WTC11 (cell line): ENCODE results near the gene UGT1A7. TPM values are rescaled to one million over a fixed set of nuclear protein-coding genes. Genes with fewer than 3 reads are reported as not detected.

ENCODE experiments used
- ATAC-seq: fragments of 200-7000 bp; cut with Tn5 transposase; 2 replicates; pipeline ENCODE4 v1.10.0; 2021; ENCODE audit warnings: mild to moderate bottlenecking, moderate library complexity
- CTCF ChIA-PET: fragments of 300-600 bp; sonication (Branson Sonifier 250); formaldehyde crosslinking; loops from one replicate; lab custom pipeline; 2021; ENCODE audit warnings: antibody characterized with exemption; lab: Charles Lee
- POLR2A ChIA-PET: fragments of 350-600 bp; sonication (Branson Sonifier 250); formaldehyde crosslinking; loops from one replicate; lab custom pipeline; 2021; ENCODE audit warnings: antibody characterized with exemption; lab: Charles Lee
- DNase-seq: peaks from one replicate; pipeline ENCODE4 v3.0.0; 2021; ENCODE audit warnings: low spot score
- H3K27ac Mint-ChIP-seq: 2 replicates; pipeline ENCODE4 v1.8.0; 2021; ENCODE audit warnings: mixed read lengths
- H3K27me3 Mint-ChIP-seq: 2 replicates; pipeline ENCODE4 v1.8.0; 2021; ENCODE audit warnings: low read depth, mild to moderate bottlenecking, moderate library complexity, mixed read lengths
- H3K36me3 Mint-ChIP-seq: 2 replicates; pipeline ENCODE4 v1.8.0; 2021; ENCODE audit warnings: mixed read lengths
- H3K4me1 Mint-ChIP-seq: 2 replicates; pipeline ENCODE4 v1.8.0; 2022; ENCODE audit warnings: mixed read lengths
- H3K4me3 Mint-ChIP-seq: 2 replicates; pipeline ENCODE4 v1.8.0; 2021; ENCODE audit warnings: mild to moderate bottlenecking, moderate library complexity, mixed read lengths
- H3K9me3 Mint-ChIP-seq: 2 replicates; pipeline ENCODE4 v1.8.0; 2021; ENCODE audit warnings: mixed read lengths
- CREM ChIP-seq: sonication (generic); formaldehyde crosslinking; IDR thresholded peaks from 2 replicates; pipeline ENCODE4 v1.8.1; 2022; ENCODE audit warnings: mild to moderate bottlenecking, missing genetic modification reagents, moderate library complexity
- GTF2I ChIP-seq: fragments of 250-450 bp; sonication (Bioruptor Pico); conservative IDR thresholded peaks from 2 replicates; pipeline ENCODE4 v1.4.0; 2021; ENCODE audit warnings: mild to moderate bottlenecking
- JUN ChIP-seq: sonication (generic); formaldehyde crosslinking; IDR thresholded peaks from 2 replicates; pipeline ENCODE4 v1.8.0; 2023; ENCODE audit warnings: mild to moderate bottlenecking, missing genetic modification reagents
- NFATC4 ChIP-seq: fragments of 250-450 bp; sonication (Bioruptor Pico); IDR thresholded peaks from 2 replicates; pipeline ENCODE4 v1.9.0; 2021; ENCODE audit warnings: mild to moderate bottlenecking
- PRRX2 ChIP-seq: fragments of 250-450 bp; sonication (Bioruptor Pico); IDR thresholded peaks from 2 replicates; pipeline ENCODE4 v1.8.0; 2021; ENCODE audit warnings: mild to moderate bottlenecking
- SMAD3 ChIP-seq: sonication (generic); formaldehyde crosslinking; IDR thresholded peaks from 2 replicates; pipeline ENCODE4 v1.8.0; 2022; ENCODE audit warnings: missing genetic modification reagents, mild to moderate bottlenecking, borderline replicate concordance
- SOX15 ChIP-seq: fragments of 250-450 bp; sonication (Bioruptor Pico); IDR thresholded peaks from 2 replicates; pipeline ENCODE4 v1.9.0; 2021; ENCODE audit warnings: mild to moderate bottlenecking
- TCF7 ChIP-seq: sonication (generic); formaldehyde crosslinking; IDR thresholded peaks from 2 replicates; pipeline ENCODE4 v1.8.0; 2022; ENCODE audit warnings: mild to moderate bottlenecking, low read depth, missing genetic modification reagents, moderate library complexity
- TP53 ChIP-seq: sonication (generic); formaldehyde crosslinking; IDR thresholded peaks from 2 replicates; pipeline ENCODE4 v1.8.1; 2023; ENCODE audit warnings: mild to moderate bottlenecking, missing genetic modification reagents
- ZNF219 ChIP-seq: sonication (generic); formaldehyde crosslinking; IDR thresholded peaks from 2 replicates; pipeline ENCODE4 v1.8.0; 2023; ENCODE audit warnings: missing genetic modification reagents, mild to moderate bottlenecking, borderline replicate concordance
- ZNF263 ChIP-seq: sonication (generic); formaldehyde crosslinking; IDR thresholded peaks from 2 replicates; pipeline ENCODE4 v1.8.1; 2022; ENCODE audit warnings: low read depth, mild to moderate bottlenecking, moderate library complexity, missing genetic modification reagents
- ZNF423 ChIP-seq: fragments of 250-450 bp; sonication (Bioruptor Pico); IDR thresholded peaks from 2 replicates; pipeline ENCODE4 v2.1.2; 2022; ENCODE audit warnings: mild to moderate bottlenecking, moderate library complexity
- ZNF671 ChIP-seq: fragments of 250-450 bp; sonication (Bioruptor Pico); IDR thresholded peaks from 2 replicates; pipeline ENCODE4 v1.8.0; 2021; ENCODE audit warnings: mild to moderate bottlenecking
- total RNA-seq: library from RNA; stranded (reverse); gene quantifications from 3 replicates; pipeline ENCODE4 v1.2.3, GENCODE V29; 2021
- TF ChIP-seq, protein P1 (sequence below): sonication (generic); formaldehyde crosslinking; conservative IDR thresholded peaks from 2 replicates; pipeline ENCODE4 v1.8.1; 2023; ENCODE audit warnings: mild to moderate bottlenecking, low read depth, missing genetic modification reagents, moderate library complexity
- TF ChIP-seq, protein P2 (sequence below): fragments of 250-450 bp; sonication (Bioruptor Pico); IDR thresholded peaks from 2 replicates; pipeline ENCODE4 v1.9.0; 2021; ENCODE audit warnings: mild to moderate bottlenecking
- TF ChIP-seq, protein P3 (sequence below): sonication (generic); formaldehyde crosslinking; IDR thresholded peaks from 2 replicates; pipeline ENCODE4 v1.8.1; 2022; ENCODE audit warnings: low read depth, mild to moderate bottlenecking, moderate library complexity, missing genetic modification reagents, borderline replicate concordance
- TF ChIP-seq, protein P4 (sequence below): fragments of 250-450 bp; sonication (Bioruptor Pico); IDR thresholded peaks from 2 replicates; pipeline ENCODE4 v2.1.2; 2022; ENCODE audit warnings: mild to moderate bottlenecking, moderate library complexity
- TF ChIP-seq, protein P5 (sequence below): sonication (generic); formaldehyde crosslinking; IDR thresholded peaks from 2 replicates; pipeline ENCODE4 v1.8.1; 2023; ENCODE audit warnings: mild to moderate bottlenecking, missing genetic modification reagents
- TF ChIP-seq, protein P6 (sequence below): sonication (generic); formaldehyde crosslinking; IDR thresholded peaks from 2 replicates; pipeline ENCODE4 v1.8.1; 2022; ENCODE audit warnings: low read depth, missing genetic modification reagents, borderline replicate concordance
- TF ChIP-seq, protein P7 (sequence below): sonication (generic); formaldehyde crosslinking; IDR thresholded peaks from 2 replicates; pipeline ENCODE4 v1.8.0; 2022; ENCODE audit warnings: mild to moderate bottlenecking, missing genetic modification reagents

Gene UGT1A7
- total RNA-seq, 1 experiment from 2014 or later, result not detected

DNA sequence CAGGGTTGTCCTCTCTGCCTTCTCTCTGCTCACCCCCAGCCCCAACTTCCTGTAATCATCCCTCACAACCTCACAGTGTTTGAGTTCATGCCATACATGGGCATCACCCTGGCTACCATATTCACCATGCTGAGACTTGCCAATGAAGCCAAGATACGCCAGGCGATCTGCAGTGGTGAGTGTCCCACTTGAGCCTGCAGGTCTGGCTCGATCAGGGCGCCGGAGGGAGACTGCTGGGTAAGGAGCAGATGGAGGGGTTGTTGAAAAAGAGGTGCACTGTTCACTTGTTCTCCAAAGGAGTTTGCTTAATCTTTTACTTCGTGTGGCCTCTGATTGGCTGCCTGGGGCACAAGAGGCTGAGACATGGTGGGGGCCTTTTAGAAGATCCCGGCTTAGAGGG, 111.0 kb downstream of the UGT1A7 start (continued):
- TF ChIP-seq, protein P1, sequence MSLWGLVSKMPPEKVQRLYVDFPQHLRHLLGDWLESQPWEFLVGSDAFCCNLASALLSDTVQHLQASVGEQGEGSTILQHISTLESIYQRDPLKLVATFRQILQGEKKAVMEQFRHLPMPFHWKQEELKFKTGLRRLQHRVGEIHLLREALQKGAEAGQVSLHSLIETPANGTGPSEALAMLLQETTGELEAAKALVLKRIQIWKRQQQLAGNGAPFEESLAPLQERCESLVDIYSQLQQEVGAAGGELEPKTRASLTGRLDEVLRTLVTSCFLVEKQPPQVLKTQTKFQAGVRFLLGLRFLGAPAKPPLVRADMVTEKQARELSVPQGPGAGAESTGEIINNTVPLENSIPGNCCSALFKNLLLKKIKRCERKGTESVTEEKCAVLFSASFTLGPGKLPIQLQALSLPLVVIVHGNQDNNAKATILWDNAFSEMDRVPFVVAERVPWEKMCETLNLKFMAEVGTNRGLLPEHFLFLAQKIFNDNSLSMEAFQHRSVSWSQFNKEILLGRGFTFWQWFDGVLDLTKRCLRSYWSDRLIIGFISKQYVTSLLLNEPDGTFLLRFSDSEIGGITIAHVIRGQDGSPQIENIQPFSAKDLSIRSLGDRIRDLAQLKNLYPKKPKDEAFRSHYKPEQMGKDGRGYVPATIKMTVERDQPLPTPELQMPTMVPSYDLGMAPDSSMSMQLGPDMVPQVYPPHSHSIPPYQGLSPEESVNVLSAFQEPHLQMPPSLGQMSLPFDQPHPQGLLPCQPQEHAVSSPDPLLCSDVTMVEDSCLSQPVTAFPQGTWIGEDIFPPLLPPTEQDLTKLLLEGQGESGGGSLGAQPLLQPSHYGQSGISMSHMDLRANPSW, result no peak

DNA sequence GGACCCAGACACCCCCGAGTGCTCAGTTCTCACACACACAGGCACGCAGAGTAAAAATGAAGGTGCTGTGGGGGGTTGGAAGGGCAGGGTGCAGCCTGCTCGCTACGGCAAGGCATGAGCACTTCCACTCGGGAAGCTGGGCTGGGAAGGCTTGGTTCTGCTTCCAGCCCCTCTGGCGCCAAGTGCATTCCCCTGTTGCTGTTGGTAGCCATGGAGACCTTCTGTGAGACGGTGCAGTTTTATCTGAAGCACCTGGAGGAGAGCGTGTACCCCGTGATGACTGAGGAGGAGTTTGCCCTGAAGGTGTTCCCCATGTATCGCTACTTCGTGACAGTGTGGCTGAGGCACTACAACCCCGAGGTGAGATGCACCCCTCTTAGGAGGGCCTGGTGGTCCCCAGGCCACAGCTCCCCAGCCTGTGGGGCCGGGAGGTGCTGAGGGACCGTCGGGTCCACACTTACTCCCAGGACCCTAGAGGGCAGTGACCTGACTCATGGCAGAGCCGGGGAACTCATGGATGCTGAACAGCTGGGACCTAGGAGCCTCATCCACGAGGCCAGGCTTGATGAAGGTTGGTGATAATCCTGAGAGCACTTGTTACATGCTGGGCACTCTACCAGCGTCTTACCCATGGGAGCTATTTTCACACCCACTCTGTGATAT, 111.9 kb downstream of the UGT1A7 start:
- TF ChIP-seq TP53 (CRISPR knock-in tag) (no peak), GTF2I (no peak), ZNF671 (CRISPR knock-in tag) (no peak), PRRX2 (CRISPR knock-in tag) (no peak), TCF7 (CRISPR knock-in tag) (no peak), JUN (CRISPR knock-in tag) (no peak), SOX15 (CRISPR knock-in tag) (no peak)
- TF ChIP-seq, protein P2, sequence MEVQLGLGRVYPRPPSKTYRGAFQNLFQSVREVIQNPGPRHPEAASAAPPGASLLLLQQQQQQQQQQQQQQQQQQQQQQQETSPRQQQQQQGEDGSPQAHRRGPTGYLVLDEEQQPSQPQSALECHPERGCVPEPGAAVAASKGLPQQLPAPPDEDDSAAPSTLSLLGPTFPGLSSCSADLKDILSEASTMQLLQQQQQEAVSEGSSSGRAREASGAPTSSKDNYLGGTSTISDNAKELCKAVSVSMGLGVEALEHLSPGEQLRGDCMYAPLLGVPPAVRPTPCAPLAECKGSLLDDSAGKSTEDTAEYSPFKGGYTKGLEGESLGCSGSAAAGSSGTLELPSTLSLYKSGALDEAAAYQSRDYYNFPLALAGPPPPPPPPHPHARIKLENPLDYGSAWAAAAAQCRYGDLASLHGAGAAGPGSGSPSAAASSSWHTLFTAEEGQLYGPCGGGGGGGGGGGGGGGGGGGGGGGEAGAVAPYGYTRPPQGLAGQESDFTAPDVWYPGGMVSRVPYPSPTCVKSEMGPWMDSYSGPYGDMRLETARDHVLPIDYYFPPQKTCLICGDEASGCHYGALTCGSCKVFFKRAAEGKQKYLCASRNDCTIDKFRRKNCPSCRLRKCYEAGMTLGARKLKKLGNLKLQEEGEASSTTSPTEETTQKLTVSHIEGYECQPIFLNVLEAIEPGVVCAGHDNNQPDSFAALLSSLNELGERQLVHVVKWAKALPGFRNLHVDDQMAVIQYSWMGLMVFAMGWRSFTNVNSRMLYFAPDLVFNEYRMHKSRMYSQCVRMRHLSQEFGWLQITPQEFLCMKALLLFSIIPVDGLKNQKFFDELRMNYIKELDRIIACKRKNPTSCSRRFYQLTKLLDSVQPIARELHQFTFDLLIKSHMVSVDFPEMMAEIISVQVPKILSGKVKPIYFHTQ (CRISPR knock-in tag), result no peak
- TF ChIP-seq, protein P3, sequence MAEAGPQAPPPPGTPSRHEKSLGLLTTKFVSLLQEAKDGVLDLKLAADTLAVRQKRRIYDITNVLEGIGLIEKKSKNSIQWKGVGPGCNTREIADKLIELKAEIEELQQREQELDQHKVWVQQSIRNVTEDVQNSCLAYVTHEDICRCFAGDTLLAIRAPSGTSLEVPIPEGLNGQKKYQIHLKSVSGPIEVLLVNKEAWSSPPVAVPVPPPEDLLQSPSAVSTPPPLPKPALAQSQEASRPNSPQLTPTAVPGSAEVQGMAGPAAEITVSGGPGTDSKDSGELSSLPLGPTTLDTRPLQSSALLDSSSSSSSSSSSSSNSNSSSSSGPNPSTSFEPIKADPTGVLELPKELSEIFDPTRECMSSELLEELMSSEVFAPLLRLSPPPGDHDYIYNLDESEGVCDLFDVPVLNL (CRISPR knock-in tag), result no peak
- TF ChIP-seq, protein P4, sequence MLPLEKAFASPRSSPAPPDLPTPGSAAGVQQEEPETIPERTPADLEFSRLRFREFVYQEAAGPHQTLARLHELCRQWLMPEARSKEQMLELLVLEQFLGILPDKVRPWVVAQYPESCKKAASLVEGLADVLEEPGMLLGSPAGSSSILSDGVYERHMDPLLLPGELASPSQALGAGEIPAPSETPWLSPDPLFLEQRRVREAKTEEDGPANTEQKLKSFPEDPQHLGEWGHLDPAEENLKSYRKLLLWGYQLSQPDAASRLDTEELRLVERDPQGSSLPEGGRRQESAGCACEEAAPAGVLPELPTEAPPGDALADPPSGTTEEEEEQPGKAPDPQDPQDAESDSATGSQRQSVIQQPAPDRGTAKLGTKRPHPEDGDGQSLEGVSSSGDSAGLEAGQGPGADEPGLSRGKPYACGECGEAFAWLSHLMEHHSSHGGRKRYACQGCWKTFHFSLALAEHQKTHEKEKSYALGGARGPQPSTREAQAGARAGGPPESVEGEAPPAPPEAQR (CRISPR knock-in tag), result no peak
- Mint-ChIP-seq H3K27ac (no peak overlapping the region), H3K9me3 (peaks cover 6% of the 10 kb centered on the region), H3K36me3 (no peaks in the 10 kb centered on the region), H3K27me3 (no peaks in the 10 kb centered on the region; the same call in 1 of the 2 replicates), H3K4me3 (no peak overlapping the region), H3K4me1 (no peaks in the 10 kb centered on the region)
- CTCF ChIA-PET, result no interaction called here
- POLR2A ChIA-PET, result no interaction called here
- no peak for DNase-seq
- ATAC-seq, result no peak

DNA sequence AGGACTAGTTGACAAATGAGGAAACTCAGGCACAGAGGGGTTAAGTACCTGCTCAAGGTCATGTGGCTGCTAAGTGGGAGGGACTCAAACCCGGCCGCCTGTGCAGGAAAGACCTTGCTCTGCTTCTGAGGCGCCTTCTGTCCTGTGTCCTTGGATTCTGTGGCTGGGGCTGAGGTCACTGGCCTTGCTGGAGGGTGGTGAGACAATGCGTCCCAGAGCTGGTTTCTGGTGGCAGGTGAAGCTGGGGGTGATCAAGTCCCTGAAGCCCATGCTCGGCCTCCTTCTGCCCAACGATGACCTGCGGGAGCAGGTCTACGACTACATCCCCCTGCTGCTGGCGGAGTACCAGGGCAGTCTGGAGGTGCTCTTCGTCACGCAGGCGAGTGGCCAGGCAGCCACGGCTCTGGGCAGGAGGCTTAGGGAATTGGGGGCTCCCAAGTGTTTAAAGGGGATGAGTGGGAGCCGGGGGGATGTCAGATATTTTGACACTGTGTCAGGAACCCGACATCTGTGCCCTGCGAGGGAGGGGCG, 112.5 kb downstream of the UGT1A7 start:
- CTCF ChIA-PET, result no interaction called here
- Mint-ChIP-seq H3K27ac (no peak overlapping the region), H3K27me3 (no peaks in the 10 kb centered on the region; the same call in 1 of the 2 replicates), H3K4me3 (no peak overlapping the region), H3K36me3 (no peaks in the 10 kb centered on the region), H3K9me3 (peaks cover 2% of the 10 kb centered on the region), H3K4me1 (no peaks in the 10 kb centered on the region)
- no peak for TF ChIP-seq JUN (CRISPR knock-in tag)
- TF ChIP-seq, protein P5, sequence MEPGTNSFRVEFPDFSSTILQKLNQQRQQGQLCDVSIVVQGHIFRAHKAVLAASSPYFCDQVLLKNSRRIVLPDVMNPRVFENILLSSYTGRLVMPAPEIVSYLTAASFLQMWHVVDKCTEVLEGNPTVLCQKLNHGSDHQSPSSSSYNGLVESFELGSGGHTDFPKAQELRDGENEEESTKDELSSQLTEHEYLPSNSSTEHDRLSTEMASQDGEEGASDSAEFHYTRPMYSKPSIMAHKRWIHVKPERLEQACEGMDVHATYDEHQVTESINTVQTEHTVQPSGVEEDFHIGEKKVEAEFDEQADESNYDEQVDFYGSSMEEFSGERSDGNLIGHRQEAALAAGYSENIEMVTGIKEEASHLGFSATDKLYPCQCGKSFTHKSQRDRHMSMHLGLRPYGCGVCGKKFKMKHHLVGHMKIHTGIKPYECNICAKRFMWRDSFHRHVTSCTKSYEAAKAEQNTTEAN (CRISPR knock-in tag), result no peak
- TF ChIP-seq NFATC4 (CRISPR knock-in tag), result no peak
- TF ChIP-seq, protein P6, sequence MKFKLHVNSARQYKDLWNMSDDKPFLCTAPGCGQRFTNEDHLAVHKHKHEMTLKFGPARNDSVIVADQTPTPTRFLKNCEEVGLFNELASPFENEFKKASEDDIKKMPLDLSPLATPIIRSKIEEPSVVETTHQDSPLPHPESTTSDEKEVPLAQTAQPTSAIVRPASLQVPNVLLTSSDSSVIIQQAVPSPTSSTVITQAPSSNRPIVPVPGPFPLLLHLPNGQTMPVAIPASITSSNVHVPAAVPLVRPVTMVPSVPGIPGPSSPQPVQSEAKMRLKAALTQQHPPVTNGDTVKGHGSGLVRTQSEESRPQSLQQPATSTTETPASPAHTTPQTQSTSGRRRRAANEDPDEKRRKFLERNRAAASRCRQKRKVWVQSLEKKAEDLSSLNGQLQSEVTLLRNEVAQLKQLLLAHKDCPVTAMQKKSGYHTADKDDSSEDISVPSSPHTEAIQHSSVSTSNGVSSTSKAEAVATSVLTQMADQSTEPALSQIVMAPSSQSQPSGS (CRISPR knock-in tag), result no peak
- TF ChIP-seq ZNF263 (CRISPR knock-in tag), result no peak
- no peak for TF ChIP-seq CREM (CRISPR knock-in tag)
- TF ChIP-seq ZNF219 (CRISPR knock-in tag), result no peak
- TF ChIP-seq, protein P7, sequence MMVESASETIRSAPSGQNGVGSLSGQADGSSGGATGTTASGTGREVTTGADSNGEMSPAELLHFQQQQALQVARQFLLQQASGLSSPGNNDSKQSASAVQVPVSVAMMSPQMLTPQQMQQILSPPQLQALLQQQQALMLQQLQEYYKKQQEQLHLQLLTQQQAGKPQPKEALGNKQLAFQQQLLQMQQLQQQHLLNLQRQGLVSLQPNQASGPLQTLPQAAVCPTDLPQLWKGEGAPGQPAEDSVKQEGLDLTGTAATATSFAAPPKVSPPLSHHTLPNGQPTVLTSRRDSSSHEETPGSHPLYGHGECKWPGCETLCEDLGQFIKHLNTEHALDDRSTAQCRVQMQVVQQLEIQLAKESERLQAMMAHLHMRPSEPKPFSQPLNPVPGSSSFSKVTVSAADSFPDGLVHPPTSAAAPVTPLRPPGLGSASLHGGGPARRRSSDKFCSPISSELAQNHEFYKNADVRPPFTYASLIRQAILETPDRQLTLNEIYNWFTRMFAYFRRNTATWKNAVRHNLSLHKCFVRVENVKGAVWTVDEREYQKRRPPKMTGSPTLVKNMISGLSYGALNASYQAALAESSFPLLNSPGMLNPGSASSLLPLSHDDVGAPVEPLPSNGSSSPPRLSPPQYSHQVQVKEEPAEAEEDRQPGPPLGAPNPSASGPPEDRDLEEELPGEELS (CRISPR knock-in tag), result no peak
- no peak for TF ChIP-seq ZNF423 (CRISPR knock-in tag)
- TF ChIP-seq SMAD3 (CRISPR knock-in tag), result no peak
- DNase-seq (no peak), ATAC-seq (no peak)
- POLR2A ChIA-PET, result no interaction called here
